ENCODE measurements around the gene ADPRH.

DNA sequence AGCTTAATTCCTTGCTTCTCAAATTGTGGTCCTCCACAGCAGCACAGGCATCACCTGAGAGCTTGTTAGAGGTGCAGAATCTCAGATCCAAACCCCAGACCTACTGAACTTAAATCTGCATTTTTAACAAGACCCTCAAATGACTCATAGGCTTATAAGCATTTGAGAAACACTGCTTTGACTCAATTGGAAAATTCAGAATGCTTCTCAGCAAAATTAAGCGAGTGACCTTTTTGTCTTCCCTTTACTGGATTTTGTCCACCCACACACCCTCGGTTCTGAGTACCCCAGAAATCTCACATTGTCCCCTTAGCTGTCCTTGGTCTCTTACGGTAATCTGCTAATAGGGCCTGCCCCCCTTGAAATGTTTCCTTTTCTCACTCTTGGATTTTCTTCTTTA lies 37.7 kb upstream of the ADPRH start:
- no peak for TF ChIP-seq CTCF (conservative IDR thresholded peaks at IDR 0.05)
- no peak for TF ChIP-seq EZH2 (IDR thresholded peaks at IDR 0.05; ENCODE audit: low read depth)
